Middle frontal gyrus (tissue), 1 donor: ENCODE results near the gene SRRT.

ENCODE experiments used
- DNase-seq: peaks from one replicate; pipeline ENCODE4 v3.0.0-alpha.2; 2015; ENCODE audit warnings: low spot score; ENCODE audit errors: extremely low spot score

SRRT gene

GRCh38 chr7:100874577-100875355 lies at the start of gene SRRT:
Gene SRRT, plus strand, starts transcription at chr7:100875103. Its CDS starts 488 bp downstream, at chr7:100875591.
- peak; percentile 99 for DNase-seq

GRCh38 chr7:100825215-100825671 lies 49.7 kb upstream of the SRRT start:
- DNase-seq: no peak

GRCh38 chr7:100825751-100826513 lies 49.0 kb upstream of the SRRT start:
- no peak for DNase-seq

- no peak for DNase-seq
Observed at GRCh38 chr7:100826514-100827329, 48.2 kb upstream of the SRRT start.

- no peak for DNase-seq
Observed at GRCh38 chr7:100827330-100828226, 47.3 kb upstream of the SRRT start, which contains the start of gene EPHB4. Gene EPHB4, minus strand, starts transcription at chr7:100827523. Its CDS starts 493 bp downstream, at chr7:100827030.

- no peak for DNase-seq
Observed at GRCh38 chr7:100829150-100829716, 45.7 kb upstream of the SRRT start.

GRCh38 chr7:100830396-100830795 lies 44.5 kb upstream of the SRRT start:
- no peak for DNase-seq

- no peak for DNase-seq
Observed at GRCh38 chr7:100832281-100832633, 42.6 kb upstream of the SRRT start.

- no peak for DNase-seq
Observed at GRCh38 chr7:100835903-100836811, 38.7 kb upstream of the SRRT start.

- DNase-seq: no peak
Observed at GRCh38 chr7:100836812-100837098, 38.1 kb upstream of the SRRT start.

GRCh38 chr7:100837099-100837836 lies 37.6 kb upstream of the SRRT start:
- DNase-seq: peak; percentile 88

- no peak for DNase-seq
Observed at GRCh38 chr7:100839361-100839760, 35.5 kb upstream of the SRRT start.

- no peak for DNase-seq
Observed at GRCh38 chr7:100840470-100841100, 34.3 kb upstream of the SRRT start.

- no peak for DNase-seq
Observed at GRCh38 chr7:100847360-100847759, 27.5 kb upstream of the SRRT start.

GRCh38 chr7:100852048-100852872 lies 22.6 kb upstream of the SRRT start, which contains the start of gene SLC12A9:
Gene SLC12A9, plus strand, starts transcription at chr7:100852713. Its CDS starts 1,485 bp downstream, at chr7:100854198.
- peak; percentile 79 for DNase-seq

- DNase-seq: no peak
Observed at GRCh38 chr7:100854146-100854895, 20.6 kb upstream of the SRRT start.
